H1 (cell line): Measurements from ENCODE around the gene TNFAIP2. TPM values are rescaled to one million over a fixed set of nuclear protein-coding genes. Genes with fewer than 3 reads are reported as not detected.

Source experiments
- GABPA ChIP-seq: IDR thresholded peaks from 2 replicates; pipeline ENCODE4 v1.6.1; 2011; ENCODE audit warnings: mild to moderate bottlenecking, low read length, moderate library complexity, borderline replicate concordance; ENCODE audit not compliant: insufficient read depth
- polyA plus RNA-seq, 7 experiments: library from polyadenylated mRNA; depleted of rRNA in 3 of 7; stranded (reverse) in 5 of 7; unstranded in 2 of 7; fragments of >200 nt in 5 of 7; fragments of 200-250 nt in 2 of 7; gene quantifications; 1 replicate in 5 of 7; 2 replicates in 1 of 7; 4 replicates in 1 of 7; pipeline versions ENCODE4 v1.2.1 to v1.2.3, GENCODE V29; 2011 to 2013; ENCODE audit warnings: missing spikeins in 2 of 7, mixed read lengths in 2 of 7
- total RNA-seq: library from RNA; stranded (reverse); fragmentation: NEBNext Ultra II Directional; extraction: Animal tissue kit (Norgen Biotek cat#: 25700); gene quantifications from 2 replicates; pipeline ENCODE4 v1.2.1, GENCODE V29; 2021

The TNFAIP2 gene
- total and polyA plus RNA-seq, 2 of the 8 experiments (the other 6 are each of a cell fraction or from before 2014, with no cell fraction given), result 28.3 to 34.5 TPM

DNA sequence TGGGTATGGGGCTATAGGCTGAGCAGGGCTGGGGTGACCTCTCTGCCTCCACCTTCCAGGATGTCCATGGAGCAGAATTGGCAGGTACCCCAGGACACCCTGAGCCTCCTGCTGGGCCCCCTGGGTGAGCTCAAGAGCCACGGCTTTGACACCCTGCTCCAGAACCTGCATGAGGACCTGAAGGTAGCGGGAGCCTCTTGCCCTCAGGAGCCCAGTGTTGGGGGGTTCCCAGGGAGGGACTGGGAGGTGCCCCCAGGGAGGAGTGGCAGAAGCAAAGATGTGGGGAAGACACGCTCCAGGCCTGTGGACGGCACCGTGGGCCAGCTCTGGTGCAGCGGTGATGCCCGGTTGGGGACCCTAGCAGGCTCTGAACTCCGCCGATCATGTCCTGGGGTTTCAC lies 8.3 kb downstream of the TNFAIP2 start (continued):
- TF ChIP-seq GABPA, result no peak
- TF ChIP-seq, all 59 proteins: peak for 0
